DND-41 (cell line): ENCODE data around the gene SIN3A.

ENCODE experiments used
- ATAC-seq: fragments of 200-7000 bp; cut with Tn5 transposase; 3 replicates; pipeline ENCODE4 v1.9.1; 2021; ENCODE audit warnings: low read depth; ENCODE audit not compliant: insufficient read depth
- DNase-seq: peaks from one replicate; pipeline ENCODE4 v3.0.0-alpha.2; 2020
- H2AFZ ChIP-seq: 2 replicates; pipeline ENCODE4 v1.6.0; 2012; ENCODE audit warnings: low read depth, low read length
- H3K27ac ChIP-seq: 2 replicates; pipeline ENCODE4 v1.5.1; 2012; ENCODE audit warnings: low read length, inconsistent platforms
- H3K27me3 ChIP-seq: fragments of 200-600 bp; sonication (generic); 2 replicates; pipeline ENCODE4 v1.6.0; 2012; ENCODE audit warnings: low read length, mild to moderate bottlenecking, inconsistent platforms; ENCODE audit not compliant: insufficient read depth, poor library complexity
- H3K36me3 ChIP-seq: 2 replicates; pipeline ENCODE4 v1.5.1; 2012; ENCODE audit warnings: low read length, inconsistent platforms; ENCODE audit not compliant: insufficient read depth
- H3K4me1 ChIP-seq: 2 replicates; pipeline ENCODE4 v1.5.1; 2012; ENCODE audit warnings: mild to moderate bottlenecking, low read length; ENCODE audit not compliant: insufficient read depth
- H3K4me2 ChIP-seq: 2 replicates; pipeline ENCODE4 v1.6.0; 2012; ENCODE audit warnings: mild to moderate bottlenecking, moderate library complexity, low read length, inconsistent platforms; ENCODE audit not compliant: insufficient read depth
- H3K4me3 ChIP-seq, 2 experiments: fragments of 200-600 bp in 1 of 2; shearing (Covaris generic) in 1 of 2; 2 replicates each; pipeline ENCODE4 v1.5.1; 2012 to 2016; ENCODE audit warnings: inconsistent platforms in 2 of 2, low read length in 2 of 2, mild to moderate bottlenecking in 2 of 2, low read depth in 1 of 2, moderate library complexity in 1 of 2
- H3K79me2 ChIP-seq: 2 replicates; pipeline ENCODE4 v1.6.0; 2012; ENCODE audit warnings: low read length, inconsistent platforms; ENCODE audit not compliant: insufficient read depth
- H3K9ac ChIP-seq: 2 replicates; pipeline ENCODE4 v1.6.0; 2012; ENCODE audit warnings: low read depth, mild to moderate bottlenecking, inconsistent platforms, low read length, moderate library complexity
- H3K9me3 ChIP-seq: 2 replicates; pipeline ENCODE4 v1.5.1; 2012; ENCODE audit warnings: low read length, moderate library complexity, mild to moderate bottlenecking, inconsistent platforms; ENCODE audit not compliant: insufficient read depth, severe bottlenecking
- H4K20me1 ChIP-seq: 2 replicates; pipeline ENCODE4 v1.6.0; 2012; ENCODE audit warnings: low read length; ENCODE audit not compliant: insufficient read depth
- EZH2 ChIP-seq: IDR thresholded peaks from 3 replicates; pipeline ENCODE4 v1.6.1; 2012; ENCODE audit warnings: borderline replicate concordance, low read depth, mild to moderate bottlenecking, moderate library complexity, low read length, inconsistent platforms; ENCODE audit not compliant: severe bottlenecking
- TF ChIP-seq, protein P1 (sequence below): IDR thresholded peaks from 2 replicates; pipeline ENCODE4 v1.5.1; 2012; ENCODE audit warnings: borderline replicate concordance, low read length, moderate library complexity, mild to moderate bottlenecking; ENCODE audit not compliant: poor library complexity, severe bottlenecking; ENCODE audit errors: extremely low read depth

Gene SIN3A

DNA sequence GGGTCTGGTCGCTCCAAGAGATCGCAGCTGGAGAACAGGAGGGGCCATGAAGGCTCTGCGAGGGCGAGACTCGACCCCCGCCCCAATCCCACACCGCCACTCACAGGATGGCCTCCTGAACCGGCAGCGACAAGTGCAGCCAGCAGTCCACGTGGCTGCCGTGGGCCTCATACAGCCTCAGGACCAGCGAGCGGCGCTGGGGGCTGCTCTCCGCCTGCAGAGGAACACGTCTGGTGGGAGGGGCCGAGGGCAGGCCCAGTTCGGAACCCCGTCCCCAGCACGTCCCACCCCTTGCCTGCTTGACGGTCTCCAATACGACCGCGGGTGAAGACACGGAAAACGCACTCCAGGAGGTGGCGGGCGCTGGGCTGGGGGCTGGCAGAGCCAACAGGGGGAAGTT is 95.5 kb downstream of the SIN3A start:
- no peak for TF ChIP-seq EZH2
- TF ChIP-seq, protein P1, sequence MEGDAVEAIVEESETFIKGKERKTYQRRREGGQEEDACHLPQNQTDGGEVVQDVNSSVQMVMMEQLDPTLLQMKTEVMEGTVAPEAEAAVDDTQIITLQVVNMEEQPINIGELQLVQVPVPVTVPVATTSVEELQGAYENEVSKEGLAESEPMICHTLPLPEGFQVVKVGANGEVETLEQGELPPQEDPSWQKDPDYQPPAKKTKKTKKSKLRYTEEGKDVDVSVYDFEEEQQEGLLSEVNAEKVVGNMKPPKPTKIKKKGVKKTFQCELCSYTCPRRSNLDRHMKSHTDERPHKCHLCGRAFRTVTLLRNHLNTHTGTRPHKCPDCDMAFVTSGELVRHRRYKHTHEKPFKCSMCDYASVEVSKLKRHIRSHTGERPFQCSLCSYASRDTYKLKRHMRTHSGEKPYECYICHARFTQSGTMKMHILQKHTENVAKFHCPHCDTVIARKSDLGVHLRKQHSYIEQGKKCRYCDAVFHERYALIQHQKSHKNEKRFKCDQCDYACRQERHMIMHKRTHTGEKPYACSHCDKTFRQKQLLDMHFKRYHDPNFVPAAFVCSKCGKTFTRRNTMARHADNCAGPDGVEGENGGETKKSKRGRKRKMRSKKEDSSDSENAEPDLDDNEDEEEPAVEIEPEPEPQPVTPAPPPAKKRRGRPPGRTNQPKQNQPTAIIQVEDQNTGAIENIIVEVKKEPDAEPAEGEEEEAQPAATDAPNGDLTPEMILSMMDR = no peak
- Histone ChIP-seq H3K4me2 (no peak overlapping the region), H3K9ac (no peak overlapping the region), H4K20me1 (no peaks in the 10 kb centered on the region; the same call in 1 of the 2 replicates), H3K27ac (no peak overlapping the region), H3K27me3 (no peaks in the 10 kb centered on the region), H3K79me2 (no peaks in the 10 kb centered on the region), H2AFZ (no peak overlapping the region), H3K4me3 (no peak overlapping the region), H3K36me3 (peaks cover 41% of the 10 kb centered on the region), H3K9me3 (no peaks in the 10 kb centered on the region), H3K4me1 (peaks cover 3% of the 10 kb centered on the region; the same call in 1 of the 2 replicates)
- DNase-seq (no peak), ATAC-seq (no peak)

DNA sequence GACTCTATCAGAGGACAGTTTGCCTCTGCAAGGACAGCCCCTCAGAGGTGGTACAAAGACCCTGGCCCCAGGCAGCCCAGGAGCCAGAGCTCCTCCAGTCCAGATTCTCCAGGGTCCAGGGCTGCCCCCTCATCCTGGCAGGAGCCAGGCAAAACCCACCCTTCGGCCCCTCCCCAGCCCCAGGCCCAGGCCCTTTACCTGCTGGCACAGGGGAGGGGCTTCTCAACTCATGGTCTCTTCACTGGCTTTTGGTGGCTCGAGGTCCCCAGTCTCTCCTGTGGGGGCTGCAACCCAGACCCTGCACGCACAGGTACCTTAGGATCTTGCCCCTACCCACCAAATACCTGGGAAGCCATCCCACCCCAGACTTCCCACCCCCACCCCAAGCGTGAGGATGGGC is 96.1 kb downstream of the SIN3A start:
- Histone ChIP-seq H3K4me1 (peaks cover 9% of the 10 kb centered on the region), H3K4me2 (no peak overlapping the region), H3K79me2 (no peaks in the 10 kb centered on the region), H3K27me3 (no peaks in the 10 kb centered on the region), H3K9ac (no peak overlapping the region), H4K20me1 (no peaks in the 10 kb centered on the region; the same call in 1 of the 2 replicates), H3K4me3 (no peak overlapping the region), H3K36me3 (peaks cover 36% of the 10 kb centered on the region), H3K27ac (no peak overlapping the region), H2AFZ (no peak overlapping the region), H3K9me3 (no peaks in the 10 kb centered on the region)
- no peak for TF ChIP-seq EZH2
- TF ChIP-seq, protein P1 = no peak
- no peak for ATAC-seq
- no peak for DNase-seq

DNA sequence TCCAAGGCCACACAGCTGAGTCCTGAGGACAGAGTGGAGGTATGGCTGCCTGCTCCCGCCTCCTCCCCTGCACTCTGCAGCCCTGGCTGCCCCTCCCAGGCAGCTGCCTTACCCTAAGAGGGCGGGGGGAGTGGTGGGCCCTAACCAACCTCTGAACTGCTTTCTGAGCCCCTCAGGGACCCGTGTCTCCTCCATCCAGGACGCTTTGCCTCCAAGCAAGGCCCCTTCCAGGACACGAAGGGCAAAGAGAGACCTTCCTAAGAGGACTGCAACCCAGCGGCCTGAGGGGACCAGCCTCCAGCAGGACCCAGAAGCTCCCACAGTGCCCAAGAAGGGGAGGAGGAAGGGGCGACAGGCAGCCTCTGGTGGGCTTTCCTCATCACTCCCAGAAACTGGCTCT is 97.0 kb downstream of the SIN3A start:
- H3K4me3 ChIP-seq = no peak overlapping the region
- H3K27ac ChIP-seq = no peak overlapping the region
- H3K79me2 ChIP-seq = no peaks in the 10 kb centered on the region
- H2AFZ ChIP-seq = no peak overlapping the region
- no peaks in the 10 kb centered on the region; the same call in 1 of the 2 replicates for H4K20me1 ChIP-seq
- peaks cover 19% of the 10 kb centered on the region for H3K4me1 ChIP-seq
- no peaks in the 10 kb centered on the region for H3K27me3 ChIP-seq
- DNase-seq (no peak), ATAC-seq (no peak)
- peaks cover 26% of the 10 kb centered on the region for H3K36me3 ChIP-seq
- H3K9me3 ChIP-seq = peaks cover 2% of the 10 kb centered on the region
- TF ChIP-seq, protein P1 = no peak
- no peak for TF ChIP-seq EZH2
- H3K9ac ChIP-seq = no peak overlapping the region
- H3K4me2 ChIP-seq = no peak overlapping the region

DNA sequence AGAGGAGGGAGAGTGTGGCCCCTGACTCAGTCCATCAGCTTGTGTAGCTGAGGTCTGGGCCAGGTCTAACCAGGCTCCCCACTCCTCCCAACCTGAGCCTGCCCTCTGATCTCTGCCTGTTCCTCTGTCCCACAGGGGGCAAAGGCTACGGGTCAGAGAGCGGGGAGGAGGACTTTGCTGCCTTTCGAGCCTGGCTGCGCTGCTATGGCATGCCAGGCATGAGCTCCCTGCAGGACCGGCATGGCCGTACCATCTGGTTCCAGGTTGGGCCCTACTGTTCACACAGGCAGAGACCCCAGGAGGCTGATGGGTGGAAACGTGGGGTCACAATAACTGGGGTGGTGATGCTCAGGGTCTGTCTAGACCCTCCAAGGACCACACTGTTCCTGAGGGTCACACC is 97.9 kb downstream of the SIN3A start:
- no peak for DNase-seq
- no peak overlapping the region for H3K4me2 ChIP-seq
- H3K36me3 ChIP-seq = peaks cover 22% of the 10 kb centered on the region
- H4K20me1 ChIP-seq = no peaks in the 10 kb centered on the region; the same call in 1 of the 2 replicates
- H3K9ac ChIP-seq = no peak overlapping the region
- TF ChIP-seq EZH2 = no peak
- TF ChIP-seq, protein P1 = no peak
- H3K4me3 ChIP-seq = no peak overlapping the region
- peaks cover 27% of the 10 kb centered on the region for H3K4me1 ChIP-seq
- H3K27me3 ChIP-seq = no peaks in the 10 kb centered on the region
- no peak overlapping the region for H3K27ac ChIP-seq
- H3K79me2 ChIP-seq = no peaks in the 10 kb centered on the region
- peaks cover 9% of the 10 kb centered on the region for H3K9me3 ChIP-seq
- no peak overlapping the region for H2AFZ ChIP-seq
- ATAC-seq = no peak
